Muscle of arm (tissue), 12 donors: ENCODE data around the gene COPA. TPM values are rescaled to one million over a fixed set of nuclear protein-coding genes. Genes with fewer than 3 reads are reported as not detected.

Experiments used
- DNase-seq: peaks from one replicate; pipeline ENCODE4 v3.0.0-alpha.2; 2013
- polyA plus RNA-seq, 12 donors: library from polyadenylated mRNA; unstranded; fragments of 120-200 nt; gene quantifications; one replicate each; pipeline ENCODE4 v1.2.1, GENCODE V29; 2013; ENCODE audit not compliant: insufficient read length in 12 of 12

COPA gene
- polyA plus RNA-seq, 12 donors = 111 to 183 (median 134) TPM; not detected in 1

DNA sequence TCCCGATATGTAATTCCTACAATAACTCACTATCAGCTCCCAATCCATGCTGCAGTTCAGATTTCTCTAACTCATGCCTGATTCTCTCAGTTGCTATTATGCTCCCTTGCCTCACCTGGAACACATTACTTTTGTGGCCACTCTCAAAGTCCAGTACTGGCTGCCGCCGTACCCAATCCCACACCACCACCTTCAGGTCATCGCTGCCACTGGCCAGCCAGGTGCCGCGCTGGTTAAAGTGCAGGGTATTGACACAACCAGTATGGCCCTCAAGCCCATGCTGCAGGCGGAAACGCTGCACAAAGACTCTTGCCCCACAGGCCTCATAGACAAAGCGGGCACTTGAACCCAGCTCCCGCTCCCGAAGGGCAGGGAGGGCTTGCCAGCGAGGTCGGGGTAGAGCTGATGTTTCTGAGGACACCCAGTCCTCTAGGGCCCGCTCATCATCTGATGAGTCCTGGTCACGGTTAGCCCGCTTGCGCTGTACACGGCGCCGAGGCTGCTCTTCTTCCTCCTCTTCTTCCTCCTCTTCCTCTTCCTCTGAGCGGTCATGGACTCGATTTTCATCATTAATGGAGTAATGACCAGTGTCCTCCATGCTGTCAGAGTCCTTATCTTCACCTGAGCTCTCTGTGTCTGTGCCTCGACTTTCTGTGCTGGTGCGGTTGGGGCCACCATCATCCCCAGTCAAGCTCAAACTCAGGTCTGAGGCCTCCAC, 103.3 kb downstream of the COPA start:
- no peak for DNase-seq

Other genes starting within 250 kb of the COPA start
- 10 to 100 TPM in 11 of 12 donors, not detected in 1; 11.1 to 26.7 (median 18.3) TPM for gene IGSF8, start 244.6 kb downstream of the COPA start, polyA plus RNA-seq
- 100 to 1,000 TPM in 3 of 12 donors, 10 to 100 TPM in 8, not detected in 1; 39.9 to 116 (median 88.9) TPM for gene ATP1A2, start 227.5 kb downstream of the COPA start, polyA plus RNA-seq
- gene ATP1A4, start 191.6 kb downstream of the COPA start, polyA plus RNA-seq = 1 to 10 TPM in 9 of 12 donors, under 1 TPM in 1, not detected in 2; 0.87 to 6.0 (median 3.1) TPM
- gene CASQ1, start 152.7 kb downstream of the COPA start, polyA plus RNA-seq = 1,000 to 10,000 TPM in 5 of 12 donors, 100 to 1,000 TPM in 7; 212 to 1,621 (median 785) TPM
- 100 to 1,000 TPM in 11 of 12 donors, not detected in 1; 119 to 154 (median 137) TPM for gene PEA15, start 137.9 kb downstream of the COPA start, polyA plus RNA-seq
- gene DCAF8, start 80.7 kb downstream of the COPA start, polyA plus RNA-seq = 100 to 1,000 TPM in 8 of 12 donors, 10 to 100 TPM in 4; 83.3 to 362 (median 117) TPM
- gene PEX19, start 58.1 kb downstream of the COPA start, polyA plus RNA-seq = 10 to 100 TPM in 11 of 12 donors, not detected in 1; 37.5 to 77.2 (median 46.6) TPM
- 100 to 1,000 TPM in 8 of 12 donors, 10 to 100 TPM in 3, not detected in 1; 95.1 to 123 (median 105) TPM for gene NCSTN, start 133 bp upstream of the COPA start, polyA plus RNA-seq
- under 1 TPM in 10 of 12 donors, not detected in 2; 0.21 to 0.65 (median 0.42) TPM for gene NHLH1, start 23.8 kb upstream of the COPA start, polyA plus RNA-seq
- 10 to 100 TPM in 8 of 12 donors, 1 to 10 TPM in 3, not detected in 1; 7.2 to 39.3 (median 10.8) TPM for gene VANGL2, start 57.3 kb upstream of the COPA start, polyA plus RNA-seq
- gene SLAMF6, start 180.0 kb upstream of the COPA start, polyA plus RNA-seq = under 1 TPM in 9 of 12 donors, not detected in 3; 0.11 to 0.97 (median 0.27) TPM
- 1 to 10 TPM in 8 of 12 donors, under 1 TPM in 2, not detected in 2; 0.89 to 4.5 (median 1.3) TPM for gene CD84, start 236.2 kb upstream of the COPA start, polyA plus RNA-seq